NOMO-1 treated with DMSO at 0.1 percent for 48 hours (cell line): ENCODE results near the gene SUPT3H.

ENCODE experiments used
- DNase-seq: peaks from one replicate; lab custom pipeline; 2025; ENCODE audit not compliant: unreplicated experiment; lab: John Stamatoyannopoulos, UW

SUPT3H gene

DNA sequence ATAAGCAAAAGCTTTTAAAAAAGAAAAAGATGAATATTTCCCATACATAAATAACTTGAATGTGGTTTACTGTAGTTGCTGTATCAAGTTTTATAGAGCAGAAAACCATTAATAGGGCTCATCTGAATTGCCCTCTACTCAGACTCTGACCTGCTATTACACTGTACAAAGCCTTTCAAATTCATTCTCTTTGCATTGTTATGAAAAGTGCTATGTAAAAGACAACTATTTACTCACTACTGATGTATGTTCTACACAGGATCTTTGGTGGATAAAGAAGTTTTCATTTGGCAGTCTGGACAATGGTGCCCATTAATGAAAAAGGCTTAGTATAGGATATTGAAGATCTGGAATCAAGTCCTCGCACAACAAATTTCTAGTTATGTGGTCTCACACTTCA lies 248.7 kb downstream of the SUPT3H start:
- DNase-seq, result no peak

DNA sequence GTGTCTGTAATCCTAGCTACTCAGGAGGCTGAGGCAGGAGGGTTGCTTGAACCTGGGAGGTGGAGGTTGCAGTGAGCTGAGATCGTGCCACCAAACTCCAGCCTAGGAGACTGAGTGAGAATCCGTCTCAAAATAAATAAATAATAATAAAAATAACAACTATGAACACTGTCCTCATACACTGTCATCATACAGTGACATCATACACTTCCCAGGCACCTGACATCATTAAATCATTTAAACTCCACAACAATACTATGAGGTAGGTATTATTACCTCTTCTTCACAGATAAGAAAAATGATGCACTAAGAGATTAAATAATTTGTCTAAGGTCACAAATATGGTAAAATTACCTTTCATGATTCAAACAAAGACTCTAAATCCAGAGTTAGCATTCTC lies 250.5 kb downstream of the SUPT3H start:
- no peak for DNase-seq

GRCh38 chr6:45126033-45126432 lies 251.7 kb downstream of the SUPT3H start:
- no peak for DNase-seq

GRCh38 chr6:45123023-45123422 lies 254.7 kb downstream of the SUPT3H start:
- DNase-seq, result no peak

- no peak for DNase-seq
These were observed 259.0 kb downstream of the SUPT3H start for GRCh38 chr6:45118754-45119153.

DNA sequence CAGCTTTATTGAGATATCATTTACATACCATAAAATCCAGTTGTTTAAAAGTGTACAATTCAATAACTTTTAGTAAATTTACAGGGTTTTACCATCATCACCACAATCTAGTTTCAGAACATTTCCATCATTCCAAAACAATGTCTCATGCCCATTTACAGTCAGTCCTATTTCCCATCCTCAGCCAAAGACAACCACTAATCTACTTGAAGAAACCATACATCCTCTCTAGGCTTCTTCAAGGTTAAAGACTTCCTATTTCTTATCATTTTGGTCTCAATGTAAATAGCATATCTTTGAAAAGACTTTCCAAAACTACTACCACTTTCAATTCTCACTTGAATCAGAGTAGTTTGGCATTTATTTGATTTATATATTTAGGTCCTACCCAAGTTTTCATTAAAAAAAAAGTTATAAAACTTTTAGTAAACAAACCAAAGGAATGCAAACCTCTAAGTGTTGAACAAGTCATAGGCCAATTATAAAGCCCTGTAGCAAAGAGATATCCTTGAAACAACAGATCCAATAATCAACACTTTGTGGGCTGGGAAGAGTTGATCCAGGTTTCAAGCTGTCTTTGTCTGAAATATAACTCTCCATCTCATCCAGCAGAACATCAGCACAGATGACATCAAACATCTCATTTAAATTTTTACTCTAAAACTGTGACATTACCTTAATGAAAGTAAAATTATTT lies 260.9 kb downstream of the SUPT3H start:
- no peak for DNase-seq

GRCh38 chr6:45115696-45116095 lies 262.0 kb downstream of the SUPT3H start:
- DNase-seq, result no peak

- no peak for DNase-seq
These were observed 265.0 kb downstream of the SUPT3H start for GRCh38 chr6:45112711-45113110.

DNA sequence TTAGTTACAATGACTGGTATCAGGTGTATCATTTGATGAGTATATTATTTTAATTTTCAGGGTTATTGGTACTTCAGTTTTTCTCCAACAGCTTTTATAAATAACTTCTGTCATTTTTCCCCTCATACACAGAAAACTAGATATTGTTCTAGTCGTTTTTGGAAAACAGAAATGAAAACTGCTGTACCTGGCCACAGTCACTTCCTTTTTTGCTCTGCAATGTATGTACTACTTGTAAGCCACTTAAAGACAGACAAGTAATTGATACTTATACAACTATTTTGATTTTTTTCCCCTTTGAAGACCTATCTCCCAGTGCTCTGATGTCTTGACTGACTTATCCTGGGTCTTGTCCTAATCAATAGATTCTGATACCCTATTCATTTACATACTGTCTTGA lies 268.2 kb downstream of the SUPT3H start:
- peak; percentile 17 for DNase-seq

DNA sequence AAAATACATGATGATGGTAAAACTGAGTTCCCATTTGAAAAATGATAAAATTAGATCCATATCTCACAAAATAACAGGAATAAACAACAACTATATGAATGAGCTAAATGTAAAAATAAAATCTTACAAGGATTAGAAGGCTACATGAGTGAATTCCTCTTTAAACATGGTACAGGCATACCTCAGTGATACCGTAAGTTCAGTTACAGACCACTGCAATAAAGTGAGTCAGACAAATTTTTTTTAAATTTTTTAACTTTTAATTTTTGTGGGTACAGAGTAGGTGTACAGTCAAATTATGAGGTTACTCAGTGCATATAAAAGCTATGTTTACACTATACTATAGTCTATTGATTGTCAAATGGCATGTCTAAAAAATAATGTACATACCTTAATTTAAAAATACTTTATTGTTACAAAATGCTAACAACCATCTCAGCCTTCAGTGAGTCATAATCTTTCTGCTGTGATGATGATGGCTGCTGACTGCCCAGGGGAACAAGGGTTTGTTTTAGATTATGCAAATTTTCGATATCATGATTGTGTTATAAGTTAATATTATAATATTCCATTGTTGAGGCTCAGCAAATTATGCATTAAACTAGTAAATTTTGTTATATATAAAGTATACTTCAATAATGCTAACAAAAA lies 272.4 kb downstream of the SUPT3H start:
- DNase-seq, result no peak

GRCh38 chr6:45104429-45104828 lies 273.3 kb downstream of the SUPT3H start:
- DNase-seq, result no peak

DNA sequence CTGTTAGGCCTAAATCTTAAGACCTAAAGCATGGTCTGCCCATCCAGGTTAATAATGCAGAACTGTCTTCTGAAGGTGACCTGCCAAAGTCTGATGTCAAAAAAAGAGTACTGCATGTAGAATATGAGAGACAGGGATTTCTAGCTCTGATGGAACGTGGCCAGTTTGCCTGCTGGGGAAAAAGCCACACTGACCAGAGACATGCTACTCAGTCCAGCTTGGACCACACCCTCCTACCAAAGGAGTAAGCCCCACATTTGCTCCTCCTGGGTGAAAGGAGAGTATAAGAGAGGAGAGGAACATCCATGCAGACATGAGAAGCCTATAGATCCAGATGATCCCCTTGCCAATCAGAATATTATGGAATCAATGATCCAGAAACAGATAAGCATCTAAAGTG lies 279.5 kb downstream of the SUPT3H start:
- DNase-seq, result no peak

DNA sequence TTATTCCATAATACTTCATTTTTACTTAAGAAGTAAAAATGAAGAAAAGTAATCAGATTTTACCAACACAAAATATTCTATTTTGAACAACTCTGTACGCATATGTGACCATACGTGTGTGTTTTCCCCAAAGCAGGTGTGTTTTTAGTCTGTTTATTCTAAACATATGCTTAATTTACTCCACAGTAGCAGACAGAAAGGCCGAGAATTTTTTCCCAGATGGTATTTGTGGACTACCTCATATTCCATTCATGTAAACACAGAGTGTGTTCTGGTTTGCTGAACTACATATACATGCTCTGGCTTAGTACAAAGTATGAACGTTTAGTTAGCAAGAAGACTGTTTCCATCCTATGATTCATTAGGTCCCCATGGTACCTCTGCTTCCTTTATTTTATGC lies 282.9 kb downstream of the SUPT3H start:
- no peak for DNase-seq

- no peak for DNase-seq
These were observed 285.6 kb downstream of the SUPT3H start for GRCh38 chr6:45092135-45092534.

DNA sequence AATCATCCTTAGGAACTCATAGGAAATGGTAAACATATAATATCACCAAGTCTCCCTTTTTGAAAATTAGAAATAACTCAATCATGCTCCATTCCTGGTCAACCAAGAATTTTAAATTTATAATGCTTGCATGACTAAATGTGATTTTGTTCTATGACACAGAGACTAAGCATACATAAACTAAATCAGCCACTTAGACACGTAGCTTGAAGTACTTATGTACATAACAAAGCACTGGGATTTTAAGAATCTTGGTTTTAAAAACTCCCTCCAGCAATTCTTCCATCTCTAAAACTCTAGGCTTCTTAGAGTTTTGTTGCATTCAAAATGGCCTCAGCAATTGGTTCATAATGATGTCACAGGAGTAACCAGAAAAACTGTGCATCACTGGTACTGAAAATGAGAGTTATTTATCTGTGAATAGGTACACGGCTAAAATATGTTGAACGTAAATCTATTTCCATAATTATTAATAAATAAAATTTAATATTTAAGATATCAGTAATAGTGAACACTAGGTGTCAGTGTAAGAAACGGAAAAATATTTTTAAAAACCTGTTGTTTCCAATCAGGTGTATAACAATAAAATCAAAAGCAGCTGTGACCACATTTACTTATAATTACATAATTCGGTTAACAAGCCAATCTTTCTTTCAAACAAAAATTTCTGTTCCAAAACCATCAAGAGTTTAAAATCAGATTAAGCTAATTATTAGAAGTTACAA lies 291.2 kb downstream of the SUPT3H start:
- no peak for DNase-seq

GRCh38 chr6:45084257-45084656 lies 293.5 kb downstream of the SUPT3H start:
- no peak for DNase-seq

GRCh38 chr6:45082091-45082490 lies 295.6 kb downstream of the SUPT3H start:
- no peak for DNase-seq

GRCh38 chr6:45081634-45082033 lies 296.1 kb downstream of the SUPT3H start:
- no peak for DNase-seq

GRCh38 chr6:45078432-45078831 lies 299.3 kb downstream of the SUPT3H start:
- no peak for DNase-seq

- no peak for DNase-seq
These were observed 301.4 kb downstream of the SUPT3H start for GRCh38 chr6:45076217-45076930.

DNA sequence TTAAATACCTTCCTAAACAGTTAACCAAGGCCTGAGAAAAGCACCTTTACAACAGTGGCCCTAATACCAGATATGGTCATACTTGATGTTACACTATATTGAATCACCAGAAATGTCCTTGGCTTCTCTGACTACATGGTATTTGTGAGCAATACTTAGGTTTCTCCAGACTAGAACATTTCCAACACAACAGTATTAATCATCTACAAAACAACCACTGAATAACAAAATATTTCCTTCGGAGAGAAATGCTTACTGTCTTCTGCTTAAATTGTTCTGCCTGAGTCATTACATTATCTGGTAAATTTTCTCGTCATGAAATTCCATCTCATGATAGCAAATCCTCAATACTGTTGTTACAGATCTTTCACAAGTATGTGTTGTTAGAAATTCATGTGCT lies 302.5 kb downstream of the SUPT3H start:
- DNase-seq, result no peak

DNA sequence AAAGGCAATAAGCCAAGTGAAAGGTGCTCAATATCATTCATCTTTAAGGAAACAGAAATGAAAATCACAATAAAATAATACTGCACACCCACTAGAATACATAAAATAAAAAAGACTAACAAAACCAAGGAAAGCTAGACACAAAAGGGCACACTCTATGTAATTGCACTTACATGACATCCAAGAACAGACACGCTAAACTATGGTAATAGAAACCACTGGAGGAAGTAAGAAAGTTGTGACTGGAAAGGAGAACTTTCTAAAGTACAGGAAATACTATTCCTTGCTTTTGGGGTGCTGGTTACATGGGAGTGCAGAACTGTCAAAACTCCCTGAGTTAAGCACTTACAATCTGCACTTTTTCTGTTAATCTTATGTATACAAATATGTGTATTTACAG lies 303.3 kb downstream of the SUPT3H start:
- peak; percentile 47 for DNase-seq
